Hepatocyte (in vitro differentiated cells): Measurements from ENCODE around the gene PFN3. TPM values are rescaled to one million over a fixed set of nuclear protein-coding genes. Genes with fewer than 3 reads are reported as not detected.

Experiments used
- DNase-seq: peaks from one replicate; pipeline ENCODE4 v3.0.0-alpha.2; 2016; ENCODE audit warnings: low spot score
- H2AFZ ChIP-seq: fragments of 200-600 bp; sonication (generic); 2 replicates; pipeline ENCODE4 v1.6.0; 2016; ENCODE audit warnings: antibody characterized with exemption, mild to moderate bottlenecking
- H3K27ac ChIP-seq: fragments of 200-600 bp; sonication (generic); 2 replicates; pipeline ENCODE4 v1.5.1; 2016; ENCODE audit warnings: mild to moderate bottlenecking
- H3K27me3 ChIP-seq: fragments of 200-600 bp; sonication (generic); 2 replicates; pipeline ENCODE4 v1.6.1; 2016
- H3K36me3 ChIP-seq: fragments of 200-600 bp; sonication (generic); replicated peaks from 2 replicates; pipeline ENCODE4 v1.5.1; 2016; ENCODE audit warnings: low read depth; ENCODE audit not compliant: insufficient read depth
- H3K4me1 ChIP-seq: fragments of 200-600 bp; sonication (generic); 2 replicates; pipeline ENCODE4 v1.5.1; 2016; ENCODE audit warnings: mild to moderate bottlenecking, moderate library complexity; ENCODE audit not compliant: insufficient read depth
- H3K4me2 ChIP-seq: fragments of 200-600 bp; sonication (generic); 2 replicates; pipeline ENCODE4 v1.6.0; 2016
- H3K4me3 ChIP-seq: fragments of 200-600 bp; sonication (generic); 2 replicates; pipeline ENCODE4 v1.5.1; 2016; ENCODE audit warnings: mild to moderate bottlenecking
- H3K79me2 ChIP-seq: fragments of 200-600 bp; sonication (generic); 2 replicates; pipeline ENCODE4 v1.6.0; 2017; ENCODE audit warnings: mild to moderate bottlenecking
- H3K9me2 ChIP-seq: fragments of 200-600 bp; sonication (generic); replicated peaks from 2 replicates; pipeline ENCODE4 v1.6.0; 2017; ENCODE audit warnings: mild to moderate bottlenecking; ENCODE audit not compliant: insufficient read depth
- H3K9me3 ChIP-seq: fragments of 200-600 bp; sonication (generic); 2 replicates; pipeline ENCODE4 v1.5.1; 2016; ENCODE audit warnings: low read depth, mild to moderate bottlenecking
- H4K20me1 ChIP-seq: fragments of 200-600 bp; sonication (generic); 2 replicates; pipeline ENCODE4 v1.6.0; 2016; ENCODE audit warnings: mild to moderate bottlenecking; ENCODE audit not compliant: insufficient read depth, poor library complexity, severe bottlenecking
- EZH2 ChIP-seq: fragments of 200-600 bp; sonication (generic); IDR thresholded peaks from 2 replicates; pipeline ENCODE4 v1.6.1; 2016; ENCODE audit warnings: antibody characterized with exemption, mild to moderate bottlenecking, borderline replicate concordance
- EZH2phosphoT487 ChIP-seq: fragments of 200-600 bp; sonication (generic); IDR thresholded peaks from one replicate; pipeline ENCODE4 v1.6.1; 2018; ENCODE audit warnings: antibody characterized with exemption, mild to moderate bottlenecking, low read depth, moderate library complexity; ENCODE audit not compliant: unreplicated experiment, severe bottlenecking
- WGBS: methylation state at CpG from one replicate; pipeline ENCODE4 v1.1.6; 2016; ENCODE audit warnings: low lambda C conversion rate; ENCODE audit errors: missing lambda C conversion rate; 5-methylcytosine and 5-hydroxymethylcytosine counted together
- polyA plus RNA-seq: library from polyadenylated mRNA; unstranded; fragments of >200 nt; fragmentation: Nextera tagmentation; extraction: Ambion mirVana; gene quantifications from 2 replicates; pipeline ENCODE4 v1.2.1, GENCODE V29; 2016
- total RNA-seq: library from RNA; depleted of rRNA; stranded (reverse); fragments of >200 nt; gene quantifications from 2 replicates; pipeline ENCODE4 v1.2.3, GENCODE V29; 2014
- TF ChIP-seq, protein P1 (sequence below): fragments of 200-600 bp; sonication (generic); IDR thresholded peaks from 2 replicates; pipeline ENCODE4 v1.5.1; 2016; ENCODE audit warnings: antibody characterized with exemption, mild to moderate bottlenecking; ENCODE audit not compliant: poor library complexity

PFN3 gene
- total and polyA plus RNA-seq, 2 experiments from 2014 or later, result not detected

DNA sequence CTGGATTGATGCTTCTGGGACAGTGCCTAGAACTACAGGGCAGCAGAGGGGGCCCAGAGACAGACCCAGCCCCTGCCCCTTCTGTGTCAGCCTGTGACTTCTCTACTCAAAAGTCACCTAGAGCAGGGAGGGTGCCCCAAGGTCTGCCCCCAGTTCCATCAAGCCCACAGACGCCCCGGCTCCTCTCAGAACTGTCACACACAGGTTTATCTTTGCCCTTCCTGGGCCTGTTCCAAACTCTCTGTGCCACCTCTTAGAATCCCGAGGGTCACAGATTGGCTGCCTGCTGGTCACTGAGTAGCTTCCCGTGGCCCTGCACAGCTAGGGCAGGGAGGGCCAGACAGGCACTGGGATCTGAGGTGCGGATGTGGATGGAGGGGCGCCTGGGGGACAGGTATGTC is 41.0 kb downstream of the PFN3 start:
- no peak overlapping the region for H3K27ac ChIP-seq
- H3K79me2 ChIP-seq, result no peaks in the 10 kb centered on the region
- H3K4me3 ChIP-seq, result no peak overlapping the region
- TF ChIP-seq EZH2phosphoT487 (no peak), EZH2 (no peak)
- TF ChIP-seq, protein P1, sequence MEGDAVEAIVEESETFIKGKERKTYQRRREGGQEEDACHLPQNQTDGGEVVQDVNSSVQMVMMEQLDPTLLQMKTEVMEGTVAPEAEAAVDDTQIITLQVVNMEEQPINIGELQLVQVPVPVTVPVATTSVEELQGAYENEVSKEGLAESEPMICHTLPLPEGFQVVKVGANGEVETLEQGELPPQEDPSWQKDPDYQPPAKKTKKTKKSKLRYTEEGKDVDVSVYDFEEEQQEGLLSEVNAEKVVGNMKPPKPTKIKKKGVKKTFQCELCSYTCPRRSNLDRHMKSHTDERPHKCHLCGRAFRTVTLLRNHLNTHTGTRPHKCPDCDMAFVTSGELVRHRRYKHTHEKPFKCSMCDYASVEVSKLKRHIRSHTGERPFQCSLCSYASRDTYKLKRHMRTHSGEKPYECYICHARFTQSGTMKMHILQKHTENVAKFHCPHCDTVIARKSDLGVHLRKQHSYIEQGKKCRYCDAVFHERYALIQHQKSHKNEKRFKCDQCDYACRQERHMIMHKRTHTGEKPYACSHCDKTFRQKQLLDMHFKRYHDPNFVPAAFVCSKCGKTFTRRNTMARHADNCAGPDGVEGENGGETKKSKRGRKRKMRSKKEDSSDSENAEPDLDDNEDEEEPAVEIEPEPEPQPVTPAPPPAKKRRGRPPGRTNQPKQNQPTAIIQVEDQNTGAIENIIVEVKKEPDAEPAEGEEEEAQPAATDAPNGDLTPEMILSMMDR, result no peak
- no peaks in the 10 kb centered on the region for H3K9me2 ChIP-seq
- no peaks in the 10 kb centered on the region for H3K36me3 ChIP-seq
- 84% methylated on average over 6 of the region's 6 CpGs for WGBS
- no peaks in the 10 kb centered on the region for H3K9me3 ChIP-seq
- no peaks in the 10 kb centered on the region for H4K20me1 ChIP-seq
- no peak overlapping the region for H3K4me2 ChIP-seq
- DNase-seq, result no peak
- H3K4me1 ChIP-seq, result peaks cover 13% of the 10 kb centered on the region
- no peak overlapping the region for H2AFZ ChIP-seq
- no peaks in the 10 kb centered on the region for H3K27me3 ChIP-seq

DNA sequence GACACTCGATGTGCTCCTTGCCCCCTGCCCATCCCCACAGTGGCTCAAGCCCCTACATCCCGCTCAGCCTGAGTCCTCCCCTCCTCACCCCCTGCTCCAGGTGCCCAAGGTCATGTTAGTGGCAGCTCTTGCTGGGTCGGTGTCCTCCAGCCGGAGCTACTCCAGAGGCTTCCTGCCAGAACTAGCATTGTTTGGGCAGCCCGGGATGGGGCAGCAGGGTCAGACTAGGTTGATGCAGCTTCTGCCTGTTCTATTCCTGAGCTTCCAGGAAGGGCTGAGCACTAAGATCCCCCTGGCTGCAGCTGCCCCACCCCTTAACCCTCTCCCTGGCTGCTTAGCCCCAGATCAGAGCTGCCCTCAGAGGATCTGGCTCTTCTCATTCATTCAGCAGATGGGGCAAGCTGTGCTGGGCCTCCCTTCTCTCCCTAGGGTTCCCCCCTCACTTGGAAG is 42.1 kb downstream of the PFN3 start:
- no peak overlapping the region for H2AFZ ChIP-seq
- H3K4me2 ChIP-seq, result no peak overlapping the region
- DNase-seq, result no peak

DNA sequence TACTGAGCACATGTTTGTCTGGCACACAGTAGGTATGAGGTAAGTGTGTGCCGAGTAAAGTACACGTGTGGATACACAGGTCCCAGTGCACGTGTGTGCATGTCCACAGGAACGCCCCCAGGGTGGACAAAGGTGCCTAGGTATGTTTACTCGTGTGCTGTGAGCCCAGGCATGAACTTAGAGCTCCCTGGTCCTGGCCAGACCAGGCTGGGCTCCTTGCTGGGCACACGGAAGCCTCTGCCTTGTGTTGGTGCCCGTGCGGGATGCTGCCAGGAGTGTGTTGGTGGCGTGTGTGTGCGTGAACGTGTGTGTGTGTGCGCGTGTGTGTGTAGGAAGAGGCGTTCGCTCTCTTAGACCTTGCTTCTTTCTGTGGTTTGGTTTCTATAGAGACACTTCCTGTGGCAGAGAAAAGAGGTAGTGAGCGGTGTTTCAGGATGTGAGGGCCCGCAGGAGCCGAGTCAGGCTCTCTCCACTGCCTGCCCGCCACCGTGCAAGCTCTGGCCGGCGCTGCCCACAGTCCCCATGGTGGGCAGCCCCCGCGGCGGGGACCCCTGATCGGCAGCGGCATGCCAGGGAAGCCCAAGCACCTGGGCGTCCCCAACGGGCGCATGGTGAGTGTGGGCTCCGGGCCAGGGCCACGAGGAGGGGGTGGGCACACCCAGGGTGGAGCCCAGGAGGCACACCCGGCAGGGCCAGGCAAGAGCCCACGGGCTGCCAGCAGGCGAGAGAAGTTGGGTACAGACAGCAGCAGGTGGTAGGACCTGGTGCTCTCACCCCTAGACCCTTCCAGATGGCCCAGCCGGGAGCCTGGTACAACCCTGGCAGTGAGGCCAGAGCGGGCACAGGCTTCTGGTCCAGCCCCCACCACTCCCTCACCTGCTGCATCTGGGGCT is 42.8 kb downstream of the PFN3 start, which contains the start of gene RGS14:
TSS of gene RGS14 (plus strand) at position 466 of the 893 bp plus-strand sequence. CDS start at position 567, 101 bp downstream.
- Histone ChIP-seq H3K79me2 (no peaks in the 10 kb centered on the region), H3K36me3 (no peaks in the 10 kb centered on the region), H3K4me3 (no peak within 1 kb of the TSS), H3K27me3 (no peaks in the 10 kb centered on the region), H3K9me2 (no peaks in the 10 kb centered on the region), H2AFZ (no peak within 1 kb of the TSS), H3K27ac (no peak within 1 kb of the TSS), H4K20me1 (no peaks in the 10 kb centered on the region), H3K9me3 (no peaks in the 10 kb centered on the region), H3K4me1 (peaks cover 5% of the 10 kb centered on the region), H3K4me2 (no peak within 1 kb of the TSS)
- DNase-seq, result no peak
- TF ChIP-seq EZH2phosphoT487, result no peak
- TF ChIP-seq, protein P1, result no peak
- WGBS, result 87% methylated on average over 35 of the region's 37 CpGs

More for the DNA sequence above, 42.1 kb downstream of the PFN3 start:
- H3K79me2 ChIP-seq, result no peaks in the 10 kb centered on the region
- no peaks in the 10 kb centered on the region for H3K9me3 ChIP-seq
- no peaks in the 10 kb centered on the region for H3K27me3 ChIP-seq
- no peak overlapping the region for H3K4me3 ChIP-seq
- peaks cover 10% of the 10 kb centered on the region for H3K4me1 ChIP-seq
- TF ChIP-seq EZH2phosphoT487 (no peak), EZH2 (no peak)
- TF ChIP-seq, protein P1, result no peak
- H3K9me2 ChIP-seq, result no peaks in the 10 kb centered on the region
- no peak overlapping the region for H3K27ac ChIP-seq
- H3K36me3 ChIP-seq, result no peaks in the 10 kb centered on the region
- 70% methylated on average over 5 of the region's 5 CpGs for WGBS
- no peaks in the 10 kb centered on the region for H4K20me1 ChIP-seq
